Large intestine (tissue), 3 donors: ENCODE measurements around the gene GPHN. TPM values are rescaled to one million over a fixed set of nuclear protein-coding genes. Genes with fewer than 3 reads are reported as not detected.

Source experiments
- DNase-seq, 2 donors: peaks; one replicate each; pipeline versions ENCODE4 v3.0.0 to v3.0.0-alpha.2; 2013
- H3K27ac ChIP-seq: one replicate; pipeline ENCODE4 v1.5.1; 2013; ENCODE audit warnings: low read length
- H3K27me3 ChIP-seq: 2 replicates; pipeline ENCODE4 v1.6.1; 2013; ENCODE audit warnings: low read length; ENCODE audit not compliant: control insufficient read depth, insufficient read depth
- H3K36me3 ChIP-seq: 2 replicates; pipeline ENCODE4 v1.6.1; 2013; ENCODE audit warnings: low read length; ENCODE audit not compliant: control insufficient read depth, insufficient read depth
- H3K4me1 ChIP-seq: one replicate; pipeline ENCODE4 v1.6.1; 2013; ENCODE audit warnings: low read length; ENCODE audit not compliant: control insufficient read depth, insufficient read depth
- H3K4me3 ChIP-seq: one replicate; pipeline ENCODE4 v1.5.1; 2013; ENCODE audit warnings: low read length
- H3K9me3 ChIP-seq: one replicate; pipeline ENCODE4 v1.6.1; 2013; ENCODE audit warnings: mild to moderate bottlenecking, low read depth, low read length, moderate library complexity; ENCODE audit not compliant: control insufficient read depth
- WGBS: methylation state at CpG from one replicate; pipeline ENCODE4 v1.1.5; 2013; ENCODE audit warnings: low lambda C conversion rate; ENCODE audit not compliant: insufficient coverage; 5-methylcytosine and 5-hydroxymethylcytosine counted together
- polyA plus RNA-seq: library from polyadenylated mRNA; unstranded; fragments of 120-200 nt; gene quantifications from one replicate; pipeline ENCODE4 v1.2.1, GENCODE V29; 2013

Gene GPHN
- polyA plus RNA-seq, 1 donor: 26.1 TPM

DNA sequence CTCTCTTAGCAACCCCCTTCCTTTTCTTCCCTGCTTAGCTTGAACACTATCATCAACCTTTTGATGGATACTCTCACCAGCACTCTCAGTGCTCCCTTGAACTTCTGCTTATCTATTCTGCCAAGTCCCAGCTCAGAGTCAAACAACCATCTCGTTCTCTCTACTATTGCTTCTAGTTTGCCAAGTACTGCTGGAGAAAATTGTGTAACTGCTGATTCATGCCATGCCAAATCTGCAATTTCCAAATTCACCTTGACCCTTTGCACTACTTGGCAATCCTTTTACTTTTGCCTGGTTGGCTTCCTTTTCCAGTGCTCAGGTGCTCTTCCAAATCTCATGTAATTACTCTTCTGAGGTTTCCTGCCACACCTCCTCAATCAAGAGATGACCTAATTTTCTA is 24.6 kb upstream of the GPHN start:
- Histone ChIP-seq H3K9me3 (no peaks in the 10 kb centered on the region), H3K27ac (no peak overlapping the region), H3K4me1 (no peaks in the 10 kb centered on the region), H3K4me3 (no peak overlapping the region), H3K27me3 (no peaks in the 10 kb centered on the region), H3K36me3 (no peaks in the 10 kb centered on the region)
- WGBS: 60% methylated on average over 1 of the region's 1 CpG
- no peak for DNase-seq

- DNase-seq: no peak
- no peak overlapping the region for H3K27ac ChIP-seq
- WGBS: 100% methylated on average over 2 of the region's 3 CpGs
- no peaks in the 10 kb centered on the region for H3K27me3 ChIP-seq
- no peaks in the 10 kb centered on the region for H3K4me1 ChIP-seq
- H3K9me3 ChIP-seq: no peaks in the 10 kb centered on the region
- H3K36me3 ChIP-seq: no peaks in the 10 kb centered on the region
- H3K4me3 ChIP-seq: no peak overlapping the region
These were observed 22.9 kb upstream of the GPHN start for GRCh38 chr14:66485029-66485428.

DNA sequence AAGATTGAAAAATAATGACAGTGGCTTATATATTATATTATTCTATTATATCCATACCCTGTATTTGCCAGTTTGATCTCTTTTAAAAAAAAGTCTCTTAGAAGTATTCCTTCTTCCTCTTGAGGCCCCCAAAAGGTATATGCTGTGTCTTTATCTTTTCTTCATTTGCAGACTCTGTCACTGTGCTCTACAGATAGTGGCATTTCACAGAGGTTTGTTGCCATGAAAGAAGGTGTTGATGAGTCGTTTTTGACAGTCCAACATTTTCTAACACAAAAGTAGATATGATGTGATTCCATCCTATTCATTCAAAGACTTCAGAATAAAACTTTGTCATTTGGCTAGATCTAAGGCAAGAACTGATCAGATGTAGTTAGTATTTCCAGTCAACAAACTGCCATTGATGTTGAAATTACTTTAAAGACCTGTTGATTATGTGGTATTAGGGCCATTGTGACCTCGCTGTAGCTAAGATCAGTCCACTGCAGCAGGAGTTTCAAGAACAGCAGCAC is 22.0 kb upstream of the GPHN start, which contains the start of gene CCDC196:
Gene CCDC196 (plus strand): TSS at position 462 of the 512 bp plus-strand sequence. CDS start 132 bp downstream, outside the sequence.
- H3K36me3 ChIP-seq: no peaks in the 10 kb centered on the region
- no peak within 1 kb of the TSS for H3K27ac ChIP-seq
- no peaks in the 10 kb centered on the region for H3K4me1 ChIP-seq
- no peaks in the 10 kb centered on the region for H3K27me3 ChIP-seq
- DNase-seq: no peak
- H3K9me3 ChIP-seq: no peaks in the 10 kb centered on the region
- no peak within 1 kb of the TSS for H3K4me3 ChIP-seq
- no CpG with 5 or more reads among the region's 2 CpGs for WGBS

GRCh38 chr14:66487164-66487563 is 20.8 kb upstream of the GPHN start:
- Histone ChIP-seq H3K36me3 (no peaks in the 10 kb centered on the region), H3K27ac (no peak overlapping the region)
- no CpG with 5 or more reads among the region's 2 CpGs for WGBS

GRCh38 chr14:66490143-66491111 is 17.5 kb upstream of the GPHN start:
- no peak for DNase-seq
- no CpG with 5 or more reads among the region's 3 CpGs for WGBS
- Histone ChIP-seq H3K4me1 (no peaks in the 10 kb centered on the region), H3K36me3 (no peaks in the 10 kb centered on the region), H3K4me3 (no peak overlapping the region), H3K27ac (no peak overlapping the region), H3K27me3 (no peaks in the 10 kb centered on the region), H3K9me3 (no peaks in the 10 kb centered on the region)

More at GRCh38 chr14:66487164-66487563, 20.8 kb upstream of the GPHN start:
- H3K4me3 ChIP-seq: no peak overlapping the region
- H3K27me3 ChIP-seq: no peaks in the 10 kb centered on the region
- H3K4me1 ChIP-seq: no peaks in the 10 kb centered on the region
- no peaks in the 10 kb centered on the region for H3K9me3 ChIP-seq
- no peak for DNase-seq

- Histone ChIP-seq H3K4me1 (no peaks in the 10 kb centered on the region), H3K4me3 (no peak overlapping the region), H3K9me3 (no peaks in the 10 kb centered on the region), H3K36me3 (no peaks in the 10 kb centered on the region), H3K27ac (no peak overlapping the region), H3K27me3 (no peaks in the 10 kb centered on the region)
- DNase-seq: no peak
These were observed 14.2 kb upstream of the GPHN start for GRCh38 chr14:66493750-66494149.

DNA sequence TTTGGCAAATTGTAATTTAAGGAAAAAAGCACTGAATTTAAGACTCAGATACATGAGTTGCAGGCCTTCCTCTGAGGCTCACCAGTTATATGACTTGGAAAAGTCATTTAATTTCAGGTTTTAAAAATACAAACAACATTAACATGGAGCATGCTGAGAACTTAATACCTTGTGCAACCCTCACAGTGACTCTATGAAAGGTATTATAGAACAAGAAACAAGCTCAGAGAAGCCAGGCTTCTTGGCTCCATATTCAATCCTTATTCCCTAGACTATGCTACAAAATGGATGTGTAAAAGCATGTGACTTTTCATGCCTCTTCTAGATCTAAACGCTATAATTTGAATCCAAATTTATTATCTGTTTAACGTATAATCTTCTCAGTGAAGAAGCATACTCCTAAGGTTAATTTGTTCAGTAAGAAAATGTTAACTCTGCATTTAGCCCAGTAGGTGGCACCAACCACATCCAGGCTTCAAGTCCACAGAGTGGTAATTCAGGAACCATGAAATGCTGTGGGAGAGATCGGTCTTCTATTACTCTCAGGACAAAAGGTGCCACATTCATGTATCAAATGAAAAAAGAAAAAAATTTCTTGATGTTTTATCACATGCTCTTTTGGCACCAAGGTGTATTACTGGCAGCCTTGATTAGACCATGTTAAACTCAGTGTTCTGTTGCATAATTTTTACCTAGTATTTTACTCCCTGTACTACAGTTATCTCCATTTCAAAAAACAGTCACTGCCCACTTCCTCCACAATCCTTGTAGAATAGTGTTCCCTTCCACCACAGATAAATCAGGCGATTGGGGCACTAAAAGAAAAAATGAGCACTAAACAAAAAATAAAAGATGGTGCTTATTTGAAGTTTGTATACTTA is 12.5 kb upstream of the GPHN start:
- no peaks in the 10 kb centered on the region for H3K27me3 ChIP-seq
- no peak overlapping the region for H3K27ac ChIP-seq
- H3K4me3 ChIP-seq: no peak overlapping the region
- H3K36me3 ChIP-seq: no peaks in the 10 kb centered on the region
- 0% methylated on average over 1 of the region's 4 CpGs for whole genome bisulfite sequencing
- no peaks in the 10 kb centered on the region for H3K9me3 ChIP-seq
- DNase-seq: peak; percentile 48 to 65
- no peaks in the 10 kb centered on the region for H3K4me1 ChIP-seq

DNA sequence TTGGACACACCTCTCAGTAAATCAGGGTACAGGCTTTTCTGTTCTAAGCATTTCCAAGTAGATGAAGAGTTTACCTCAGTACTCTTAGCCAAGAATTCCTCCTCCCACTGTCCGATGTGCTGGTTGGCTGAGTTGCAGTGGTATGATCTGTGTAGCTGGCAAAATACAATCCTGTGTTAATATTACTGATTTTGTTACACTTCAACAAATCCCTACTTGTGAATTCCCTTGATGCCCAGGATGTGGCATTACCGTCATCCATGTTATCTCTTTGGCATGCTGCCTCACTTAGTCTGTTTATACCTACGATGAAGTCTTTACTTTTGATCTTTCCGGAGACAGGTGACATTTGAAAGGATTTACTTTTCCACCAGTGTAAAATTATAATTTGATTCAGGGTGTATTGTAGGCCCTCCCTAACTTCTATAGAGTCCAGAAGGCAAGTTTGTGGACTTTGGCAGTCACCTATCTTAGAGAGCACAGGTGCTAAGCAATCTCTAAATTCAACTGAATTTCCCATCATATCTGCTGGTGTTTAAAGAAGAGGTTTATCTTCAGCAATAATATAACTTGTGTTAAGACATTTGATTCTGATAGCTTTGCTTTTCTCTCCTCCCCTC is 11.6 kb upstream of the GPHN start:
- 28% methylated on average over 2 of the region's 4 CpGs for WGBS
- H3K4me1 ChIP-seq: no peaks in the 10 kb centered on the region
- DNase-seq: peak in 1 of 2 donors; percentile 49
- no peaks in the 10 kb centered on the region for H3K9me3 ChIP-seq
- no peaks in the 10 kb centered on the region for H3K36me3 ChIP-seq
- no peak overlapping the region for H3K4me3 ChIP-seq
- H3K27ac ChIP-seq: no peak overlapping the region
- no peaks in the 10 kb centered on the region for H3K27me3 ChIP-seq

GRCh38 chr14:66496911-66497310 is 11.0 kb upstream of the GPHN start:
- no peaks in the 10 kb centered on the region for H3K36me3 ChIP-seq
- no peaks in the 10 kb centered on the region for H3K27me3 ChIP-seq
- H3K4me1 ChIP-seq: no peaks in the 10 kb centered on the region
- WGBS: no CpG with 5 or more reads among the region's 2 CpGs
- no peak overlapping the region for H3K4me3 ChIP-seq
- H3K9me3 ChIP-seq: no peaks in the 10 kb centered on the region
- H3K27ac ChIP-seq: no peak overlapping the region
- peak in 1 of 2 donors; percentile 22 for DNase-seq

- Histone ChIP-seq H3K27me3 (no peaks in the 10 kb centered on the region), H3K4me1 (no peaks in the 10 kb centered on the region), H3K4me3 (no peak overlapping the region), H3K36me3 (no peaks in the 10 kb centered on the region), H3K9me3 (no peaks in the 10 kb centered on the region), H3K27ac (no peak overlapping the region)
- DNase-seq: no peak
- WGBS: 54% methylated on average over 2 of the region's 3 CpGs
These were observed 9.6 kb upstream of the GPHN start for GRCh38 chr14:66498311-66498710.
